Fibroblast of lung (primary cell): ENCODE measurements around the gene SYT7. TPM values are rescaled to one million over a fixed set of nuclear protein-coding genes. Genes with fewer than 3 reads are reported as not detected.
A peak's percentile ranks its signal among the peaks of the same experiment; 100 is the strongest.

Source experiments
- DNase-seq, 2 donors: peaks; one replicate each; pipeline versions ENCODE4 v3.0.0 to v3.0.0-alpha.2; 2010; ENCODE audit warnings: low read depth in 2 of 2
- H2AFZ ChIP-seq: 2 replicates; pipeline ENCODE4 v1.5.1; 2012; ENCODE audit warnings: low read length, control low read depth, inconsistent platforms
- H3K27ac ChIP-seq: 2 replicates; pipeline ENCODE4 v1.5.1; 2011; ENCODE audit warnings: low read length, control low read depth; ENCODE audit not compliant: insufficient read depth
- H3K27me3 ChIP-seq: 2 replicates; pipeline ENCODE4 v1.5.1; 2011; ENCODE audit warnings: mild to moderate bottlenecking, low read length; ENCODE audit not compliant: control insufficient read depth, insufficient read depth
- H3K36me3 ChIP-seq: 2 replicates; pipeline ENCODE4 v1.5.1; 2011; ENCODE audit warnings: low read length; ENCODE audit not compliant: control insufficient read depth, insufficient read depth
- H3K4me1 ChIP-seq: 2 replicates; pipeline ENCODE4 v1.5.1; 2011; ENCODE audit warnings: low read length; ENCODE audit not compliant: control insufficient read depth, insufficient read depth; ENCODE audit errors: extremely low read depth
- H3K4me2 ChIP-seq: 2 replicates; pipeline ENCODE4 v1.5.1; 2011; ENCODE audit warnings: low read length, control low read depth; ENCODE audit not compliant: insufficient read depth; ENCODE audit errors: extremely low read depth
- H3K4me3 ChIP-seq, 4 experiments: fragments of 200-600 bp in 1 of 4; sonication (generic) in 1 of 4; replicated peaks in 1 of 4; 2 replicates each; pipeline ENCODE4 v1.5.1; 2011 to 2016; ENCODE audit warnings: low read length in 4 of 4, low read depth in 3 of 4, mild to moderate bottlenecking in 3 of 4, control low read depth in 2 of 4, inconsistent platforms in 1 of 4, mixed read lengths in 1 of 4; ENCODE audit not compliant: insufficient read depth in 1 of 4; ENCODE audit errors: control extremely low read depth in 1 of 4
- H3K79me2 ChIP-seq: 2 replicates; pipeline ENCODE4 v1.5.1; 2012; ENCODE audit warnings: mild to moderate bottlenecking, low read length, inconsistent platforms; ENCODE audit not compliant: control insufficient read depth, insufficient read depth
- H3K9ac ChIP-seq: 2 replicates; pipeline ENCODE4 v1.5.1; 2011; ENCODE audit warnings: mild to moderate bottlenecking, low read length, control low read depth; ENCODE audit not compliant: insufficient read depth
- H3K9me3 ChIP-seq: 2 replicates; pipeline ENCODE4 v1.5.1; 2012; ENCODE audit warnings: low read depth, low read length; ENCODE audit not compliant: control insufficient read depth, insufficient read depth
- H4K20me1 ChIP-seq: 2 replicates; pipeline ENCODE4 v1.5.1; 2011; ENCODE audit warnings: low read length; ENCODE audit not compliant: control insufficient read depth, insufficient read depth; ENCODE audit errors: extremely low read depth
- CTCF ChIP-seq, 2 donors: IDR thresholded peaks in 1 of 2; conservative IDR thresholded peaks in 1 of 2; 1 replicate in 1 of 2; 2 replicates in 1 of 2; pipeline ENCODE4 v1.5.1; 2011 to 2012; ENCODE audit warnings: low read length in 2 of 2, control low read depth in 1 of 2, inconsistent platforms in 1 of 2, low read depth in 1 of 2, mild to moderate bottlenecking in 1 of 2
- EZH2 ChIP-seq: IDR thresholded peaks from 2 replicates; pipeline ENCODE4 v1.5.1; 2012; ENCODE audit warnings: low read length, control low read depth, mild to moderate bottlenecking; ENCODE audit errors: missing control alignments
- polyA plus RNA-seq, 2 donors: library from polyadenylated mRNA; depleted of rRNA in 1 of 2; stranded (reverse) in 1 of 2; unstranded in 1 of 2; fragments of >200 nt; gene quantifications; 2 replicates each; pipeline ENCODE4 v1.2.1, GENCODE V29; 2011 to 2012; ENCODE audit warnings: missing spikeins in 1 of 2
- total RNA-seq: library from RNA; depleted of rRNA; stranded (reverse); fragments of >200 nt; gene quantifications from 2 replicates; pipeline ENCODE4 v1.2.1, GENCODE V29; 2014

Gene SYT7
- total and polyA plus RNA-seq, 2 donors (not counting 1 experiment from before 2014, with no cell fraction given), result 2.5 to 25.9 TPM

GRCh38 chr11:61553373-61554171 lies 27.3 kb downstream of the SYT7 start:
- Histone ChIP-seq H2AFZ (no peak overlapping the region), H3K4me1 (peaks cover 5% of the 10 kb centered on the region), H3K27ac (no peak overlapping the region), H3K4me3 (no peak overlapping the region), H3K9ac (no peak overlapping the region), H3K36me3 (no peaks in the 10 kb centered on the region), H3K4me2 (no peak overlapping the region), H3K9me3 (no peaks in the 10 kb centered on the region), H3K79me2 (no peaks in the 10 kb centered on the region), H3K27me3 (peaks cover 39% of the 10 kb centered on the region), H4K20me1 (no peaks in the 10 kb centered on the region)
- TF ChIP-seq CTCF (conservative IDR thresholded peaks at IDR 0.05 in 1 of 2, IDR thresholded peaks at IDR 0.05 in 1 of 2; ENCODE audit: low read depth in 1 of 2, low read length in 2 of 2) (no peak), EZH2 (no peak)
- peak in 1 of 2 donors; percentile 31 for DNase-seq

GRCh38 chr11:61552108-61552635 lies 28.7 kb downstream of the SYT7 start:
- Histone ChIP-seq H3K36me3 (no peaks in the 10 kb centered on the region), H4K20me1 (no peaks in the 10 kb centered on the region), H2AFZ (no peak overlapping the region), H3K27ac (no peak overlapping the region), H3K27me3 (peaks cover 33% of the 10 kb centered on the region), H3K4me2 (no peak overlapping the region), H3K79me2 (no peaks in the 10 kb centered on the region), H3K9me3 (no peaks in the 10 kb centered on the region), H3K4me1 (peaks cover 5% of the 10 kb centered on the region), H3K9ac (no peak overlapping the region), H3K4me3 (no peak overlapping the region)
- no peak for DNase-seq
- no peak for TF ChIP-seq CTCF (conservative IDR thresholded peaks at IDR 0.05 in 1 of 2, IDR thresholded peaks at IDR 0.05 in 1 of 2; ENCODE audit: low read depth in 1 of 2, low read length in 2 of 2)
- TF ChIP-seq EZH2, result no peak

- Histone ChIP-seq H3K36me3 (no peaks in the 10 kb centered on the region), H3K4me3 (no peak overlapping the region), H3K9ac (no peak overlapping the region), H3K27me3 (peaks cover 31% of the 10 kb centered on the region), H3K4me1 (peaks cover 5% of the 10 kb centered on the region), H3K79me2 (no peaks in the 10 kb centered on the region), H3K9me3 (no peaks in the 10 kb centered on the region), H3K27ac (no peak overlapping the region), H2AFZ (no peak overlapping the region), H4K20me1 (no peaks in the 10 kb centered on the region), H3K4me2 (no peak overlapping the region)
- DNase-seq, result peak; percentile 53 to 67
- peak in 1 of 2 donors; percentile 2 for TF ChIP-seq CTCF (conservative IDR thresholded peaks at IDR 0.05 in 1 of 2, IDR thresholded peaks at IDR 0.05 in 1 of 2; ENCODE audit: low read depth in 1 of 2, low read length in 2 of 2)
- TF ChIP-seq EZH2, result no peak
Measured at GRCh38 chr11:61551634-61552033, 29.2 kb downstream of the SYT7 start.
